ENCODE measurements around the gene C11orf87. TPM values are rescaled to one million over a fixed set of nuclear protein-coding genes. Genes with fewer than 3 reads are reported as not detected.

The C11orf87 gene
- total and polyA plus RNA-seq, 2 of the 4 experiments (the other 2 are of a cell fraction), result under 0.01 to 0.24 TPM

- no peak overlapping the region for H4K5ac ChIP-seq (ENCODE audit: low read depth, low read length)
- POLR2A ChIA-PET (ENCODE audit: unreplicated experiment), result no interaction called here
- H3K27me3 ChIP-seq (ENCODE audit: control insufficient read depth, insufficient read depth, low read length), result no peaks in the 10 kb centered on the region
- no peak overlapping the region for H2AFZ ChIP-seq (replicated peaks; ENCODE audit: low read length, poor library complexity)
- H3K27ac ChIP-seq (ENCODE audit: insufficient read depth, low read length), result no peak overlapping the region
- H2BK120ac ChIP-seq (ENCODE audit: low read depth, low read length), result no peak overlapping the region
- no peak overlapping the region for H2BK15ac ChIP-seq (ENCODE audit: low read depth, low read length)
- no peak overlapping the region for H3K4ac ChIP-seq (ENCODE audit: low read depth, low read length)
- in situ Hi-C loops (cut with MboI; ENCODE audit: low sequenced_read_pairs) (no loop called here), dilution Hi-C loops (cut with HindIII; ENCODE audit: low sequenced_read_pairs, unreplicated experiment) (no loop called here), intact Hi-C loops (cut with micrococcal nuclease) (no loop called here)
- no peak overlapping the region for H2BK20ac ChIP-seq (ENCODE audit: low read depth, low read length)
- DNase-seq (no peak), ATAC-seq (ENCODE audit: low read depth) (no peak)
- no peak overlapping the region for H3K4me2 ChIP-seq (ENCODE audit: low read depth, low read length)
- no peaks in the 10 kb centered on the region for H3K36me3 ChIP-seq (ENCODE audit: control insufficient read depth, insufficient read depth, low read length)
- no peaks in the 10 kb centered on the region for H4K20me1 ChIP-seq (ENCODE audit: insufficient read depth, low read length)
- H3K79me1 ChIP-seq (ENCODE audit: low read depth in 1 of 2, low read length in 2 of 2), result no peaks in the 10 kb centered on the region
- H4K91ac ChIP-seq (ENCODE audit: insufficient read depth, low read depth, low read length), result no peak overlapping the region
- no CpG with 5 or more reads among the region's 1 CpG for WGBS, 2 experiments (ENCODE audit: extremely low coverage in 2 of 2, insufficient read length in 1 of 2)
- H4K8ac ChIP-seq (ENCODE audit: low read depth in 2 of 2, low read length in 2 of 2), result no peak overlapping the region
- H3K18ac ChIP-seq (ENCODE audit: low read depth, low read length), result no peak overlapping the region
- no peak for TF ChIP-seq BHLHE40 (IDR thresholded peaks at IDR 0.05; ENCODE audit: low read depth, low read length)
- TF ChIP-seq RAD21 (IDR thresholded peaks at IDR 0.05; ENCODE audit: low read length), result no peak
- no peak for TF ChIP-seq RFX5 (IDR thresholded peaks at IDR 0.05; ENCODE audit: low read depth, low read length)
- TF ChIP-seq RCOR1 (IDR thresholded peaks at IDR 0.05; ENCODE audit: insufficient replicate concordance, low read length), result no peak
- H2BK5ac ChIP-seq (ENCODE audit: low read depth, low read length, poor library complexity, severe bottlenecking), result no peak overlapping the region
- peaks cover 5% of the 10 kb centered on the region for H3K9me3 ChIP-seq (ENCODE audit: control insufficient read depth, insufficient read depth, low read length)
- no peak overlapping the region for H3K14ac ChIP-seq (replicated peaks; ENCODE audit: low read depth, low read length)
- H3K4me3 ChIP-seq (ENCODE audit: insufficient read depth, low read depth, low read length), result no peak overlapping the region
- H3K56ac ChIP-seq (ENCODE audit: extremely low read depth, insufficient read depth, low read length), result no peak overlapping the region
- no peaks in the 10 kb centered on the region for H3K9me1 ChIP-seq (ENCODE audit: insufficient read depth, low read length)
- no peak overlapping the region for H2AK9ac ChIP-seq (replicated peaks; ENCODE audit: low read depth, low read length, poor library complexity)
- no peaks in the 10 kb centered on the region for H3K4me1 ChIP-seq (ENCODE audit: control insufficient read depth, insufficient read depth, low read length)
- no TSS peak for BruUV-seq (replicated peaks)
- CTCF ChIA-PET, result no interaction called here
- no peak overlapping the region for H2AK5ac ChIP-seq (ENCODE audit: low read depth, low read length)
- H3K23ac ChIP-seq (ENCODE audit: low read depth, low read length), result no peak overlapping the region
- no peak overlapping the region for H3K9ac ChIP-seq (ENCODE audit: low read depth, low read length)
Observed at GRCh38 chr11:109443052-109443451, 21.1 kb downstream of the C11orf87 start.

Data from IMR-90 (cell line).